Osteocyte (in vitro differentiated cells): ENCODE measurements around the gene UGDH. TPM values are rescaled to one million over a fixed set of nuclear protein-coding genes. Genes with fewer than 3 reads are reported as not detected.
A peak's percentile ranks its signal among the peaks of the same experiment; 100 is the strongest.

Experiments used
- DNase-seq: peaks from one replicate; pipeline ENCODE4 v3.0.0; 2021; ENCODE audit warnings: mixed read lengths; ENCODE audit not compliant: unreplicated experiment; ENCODE audit errors: extremely low spot score
- H3K27ac Mint-ChIP-seq: one replicate; pipeline ENCODE4 v1.8.0; 2021; ENCODE audit warnings: mild to moderate bottlenecking, mixed read lengths; ENCODE audit not compliant: unreplicated experiment
- H3K27me3 Mint-ChIP-seq: one replicate; pipeline ENCODE4 v1.8.0; 2021; ENCODE audit warnings: mixed read lengths; ENCODE audit not compliant: unreplicated experiment
- H3K36me3 Mint-ChIP-seq: one replicate; pipeline ENCODE4 v1.8.0; 2021; ENCODE audit warnings: mixed read lengths; ENCODE audit not compliant: unreplicated experiment
- H3K4me1 Mint-ChIP-seq: one replicate; pipeline ENCODE4 v1.8.0; 2021; ENCODE audit warnings: mixed read lengths; ENCODE audit not compliant: unreplicated experiment
- H3K4me3 Mint-ChIP-seq: one replicate; pipeline ENCODE4 v1.8.0; 2021; ENCODE audit warnings: mild to moderate bottlenecking, moderate library complexity, mixed read lengths; ENCODE audit not compliant: unreplicated experiment
- H3K9me3 Mint-ChIP-seq: one replicate; pipeline ENCODE4 v1.8.0; 2021; ENCODE audit warnings: mixed read lengths; ENCODE audit not compliant: unreplicated experiment
- long read RNA-seq: library from polyadenylated mRNA; unstranded; transcript quantifications from one replicate; pipeline ENCODE4 v2.0.0, GENCODE V29; 2021
- total RNA-seq: library from RNA; stranded (reverse); gene quantifications from 2 replicates; pipeline ENCODE4 v1.2.1, GENCODE V29; 2021
- TF ChIP-seq, protein P1 (sequence below): fragments of 200-600 bp; sonication (generic); IDR thresholded peaks from 2 replicates; pipeline ENCODE4 v1.5.0; 2021; ENCODE audit warnings: antibody characterized with exemption, mild to moderate bottlenecking, moderate library complexity

Gene UGDH
- total RNA-seq = 192 and 200 TPM in 2 replicates
- long read RNA-seq, transcript UGDH-202 (11 exons, 2,826 nt) = minor isoform, 10 of 1,327 reads
- long read RNA-seq, transcript UGDH-206 (11 exons, 1,712 nt) = minor isoform, 11 of 1,327 reads
- long read RNA-seq, transcript UGDH-201 (12 exons, 3,216 nt) = major isoform, 1,158 of 1,327 reads
- long read RNA-seq, partial matches to known transcripts = 57 of 1,327 reads
- long read RNA-seq, other reads (novel, unspliced or antisense) = 91 of 1,327 reads

DNA sequence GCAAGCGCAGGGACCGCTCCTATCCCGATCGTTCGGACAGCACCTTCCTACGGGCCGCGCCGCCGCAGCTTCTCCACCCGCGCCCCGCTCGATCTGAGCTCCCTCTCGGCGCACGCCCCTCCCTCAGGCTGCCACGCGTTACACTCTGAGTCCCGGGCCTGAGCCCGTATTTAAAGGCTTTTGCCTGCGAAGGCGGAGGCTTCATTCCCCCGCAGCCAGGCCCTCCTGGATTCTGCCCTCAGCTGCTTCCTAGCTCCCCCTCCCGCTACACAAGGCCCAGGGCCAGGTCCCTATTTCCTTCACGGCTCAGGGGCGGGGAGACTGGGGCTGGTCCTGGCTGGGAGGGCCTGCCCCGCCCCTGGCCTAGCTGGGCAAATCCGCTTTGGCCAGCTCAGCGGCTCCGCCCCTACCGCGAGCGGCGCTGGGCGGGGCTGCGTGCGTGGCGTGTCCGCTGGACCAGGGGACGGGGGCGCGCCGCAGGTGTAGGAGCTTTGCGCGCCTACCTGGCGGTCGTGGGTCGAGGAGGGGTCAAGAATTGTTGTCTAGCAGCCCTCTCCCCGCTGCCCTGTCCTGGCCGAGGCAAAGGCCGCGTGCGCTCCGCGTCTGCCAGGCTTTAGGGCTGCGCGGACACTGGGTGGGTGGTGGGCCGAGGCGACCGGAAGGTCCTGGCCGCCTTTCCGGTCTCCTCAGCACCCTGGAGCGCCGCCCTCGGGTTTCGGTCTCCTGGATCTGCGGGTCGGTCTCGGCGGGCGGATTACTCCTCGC lies at the start of gene UGDH:
Gene UGDH (minus strand): TSS at position 144 of the 765 bp plus-strand sequence. CDS start 5,927 bp downstream, outside the sequence.
- TF ChIP-seq, protein P1, sequence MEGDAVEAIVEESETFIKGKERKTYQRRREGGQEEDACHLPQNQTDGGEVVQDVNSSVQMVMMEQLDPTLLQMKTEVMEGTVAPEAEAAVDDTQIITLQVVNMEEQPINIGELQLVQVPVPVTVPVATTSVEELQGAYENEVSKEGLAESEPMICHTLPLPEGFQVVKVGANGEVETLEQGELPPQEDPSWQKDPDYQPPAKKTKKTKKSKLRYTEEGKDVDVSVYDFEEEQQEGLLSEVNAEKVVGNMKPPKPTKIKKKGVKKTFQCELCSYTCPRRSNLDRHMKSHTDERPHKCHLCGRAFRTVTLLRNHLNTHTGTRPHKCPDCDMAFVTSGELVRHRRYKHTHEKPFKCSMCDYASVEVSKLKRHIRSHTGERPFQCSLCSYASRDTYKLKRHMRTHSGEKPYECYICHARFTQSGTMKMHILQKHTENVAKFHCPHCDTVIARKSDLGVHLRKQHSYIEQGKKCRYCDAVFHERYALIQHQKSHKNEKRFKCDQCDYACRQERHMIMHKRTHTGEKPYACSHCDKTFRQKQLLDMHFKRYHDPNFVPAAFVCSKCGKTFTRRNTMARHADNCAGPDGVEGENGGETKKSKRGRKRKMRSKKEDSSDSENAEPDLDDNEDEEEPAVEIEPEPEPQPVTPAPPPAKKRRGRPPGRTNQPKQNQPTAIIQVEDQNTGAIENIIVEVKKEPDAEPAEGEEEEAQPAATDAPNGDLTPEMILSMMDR = peak; percentile 10
- H3K36me3 Mint-ChIP-seq = peaks cover 23% of the 10 kb centered on the region
- H3K4me3 Mint-ChIP-seq = peak within 1 kb of the TSS; percentile 98
- peaks cover 46% of the 10 kb centered on the region for H3K4me1 Mint-ChIP-seq
- peaks cover 14% of the 10 kb centered on the region for H3K9me3 Mint-ChIP-seq
- H3K27ac Mint-ChIP-seq = peak within 1 kb of the TSS; percentile 98
- no peaks in the 10 kb centered on the region for H3K27me3 Mint-ChIP-seq
- peak; percentile 99 for DNase-seq

DNA sequence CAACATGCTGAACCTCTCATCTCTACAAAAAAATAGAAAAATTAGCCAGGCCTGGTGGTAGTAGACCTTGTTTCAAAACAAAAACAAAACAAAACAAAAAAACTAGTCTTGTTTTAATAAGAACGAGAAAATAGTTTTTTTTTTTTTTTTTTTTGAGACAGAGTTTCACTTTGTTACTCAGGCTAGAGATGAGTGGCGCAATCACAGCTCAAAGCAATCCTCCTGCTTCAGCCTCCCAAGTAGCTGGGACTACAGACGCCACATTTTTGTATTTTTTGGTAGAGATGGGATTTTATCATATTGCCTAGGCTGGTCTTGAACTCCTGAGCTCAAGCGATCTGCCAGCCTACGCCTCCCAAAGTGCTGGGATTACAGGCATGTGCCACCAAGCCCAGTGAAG lies 47.7 kb upstream of the UGDH start:
- peaks cover 9% of the 10 kb centered on the region for H3K36me3 Mint-ChIP-seq
- H3K27me3 Mint-ChIP-seq = no peaks in the 10 kb centered on the region
- H3K4me1 Mint-ChIP-seq = peaks cover 10% of the 10 kb centered on the region
- TF ChIP-seq, protein P1 = no peak
- no peak overlapping the region for H3K4me3 Mint-ChIP-seq
- no peak overlapping the region for H3K27ac Mint-ChIP-seq
- no peak for DNase-seq
- H3K9me3 Mint-ChIP-seq = no peaks in the 10 kb centered on the region

DNA sequence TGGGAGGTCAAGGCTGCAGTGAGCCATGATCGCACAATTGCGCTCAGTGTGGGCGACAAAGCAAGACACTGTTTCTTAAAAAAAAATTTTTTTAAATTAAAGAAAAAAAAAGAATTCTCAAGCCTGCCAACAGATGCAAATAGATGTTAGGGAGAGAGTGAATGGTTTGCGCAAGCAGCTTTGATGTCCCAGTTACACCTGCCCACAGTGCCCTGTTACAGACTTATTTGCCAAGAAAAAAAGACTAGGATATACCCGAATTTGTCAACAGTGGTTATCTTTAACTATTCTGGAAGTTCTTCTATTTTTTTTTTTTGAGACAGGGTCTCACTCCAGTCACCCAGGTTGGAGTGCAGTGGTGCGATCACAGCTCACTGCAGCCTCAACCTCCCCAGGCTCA lies 44.3 kb upstream of the UGDH start:
- peak; percentile 38 for DNase-seq
- Mint-ChIP-seq H3K4me3 (no peak overlapping the region), H3K36me3 (peaks cover 7% of the 10 kb centered on the region), H3K4me1 (peaks cover 15% of the 10 kb centered on the region), H3K9me3 (no peaks in the 10 kb centered on the region), H3K27ac (no peak overlapping the region), H3K27me3 (no peaks in the 10 kb centered on the region)
- TF ChIP-seq, protein P1 = no peak

DNA sequence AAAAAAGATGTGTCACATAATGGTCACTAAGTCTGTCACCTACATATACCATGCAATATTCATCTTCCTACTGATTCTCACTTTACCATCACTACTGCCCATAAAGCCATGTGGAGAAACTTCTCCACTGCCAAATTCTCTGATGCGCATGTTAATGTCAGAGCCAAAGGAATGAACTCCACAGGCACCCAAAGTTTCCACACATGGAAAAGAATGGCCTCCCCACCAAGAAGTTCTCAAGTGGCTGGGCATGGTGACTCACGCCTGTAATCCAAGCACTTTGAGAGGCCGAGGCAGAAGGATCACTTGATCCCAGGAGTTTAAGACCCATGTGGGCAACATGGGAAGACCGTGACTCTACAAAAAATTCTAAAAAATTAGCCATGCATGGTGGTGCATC lies 43.8 kb upstream of the UGDH start:
- Mint-ChIP-seq H3K4me3 (no peak overlapping the region), H3K36me3 (peaks cover 10% of the 10 kb centered on the region), H3K27me3 (no peaks in the 10 kb centered on the region), H3K4me1 (peaks cover 14% of the 10 kb centered on the region), H3K27ac (no peak overlapping the region), H3K9me3 (no peaks in the 10 kb centered on the region)
- DNase-seq = peak; percentile 17
- TF ChIP-seq, protein P1 = no peak

DNA sequence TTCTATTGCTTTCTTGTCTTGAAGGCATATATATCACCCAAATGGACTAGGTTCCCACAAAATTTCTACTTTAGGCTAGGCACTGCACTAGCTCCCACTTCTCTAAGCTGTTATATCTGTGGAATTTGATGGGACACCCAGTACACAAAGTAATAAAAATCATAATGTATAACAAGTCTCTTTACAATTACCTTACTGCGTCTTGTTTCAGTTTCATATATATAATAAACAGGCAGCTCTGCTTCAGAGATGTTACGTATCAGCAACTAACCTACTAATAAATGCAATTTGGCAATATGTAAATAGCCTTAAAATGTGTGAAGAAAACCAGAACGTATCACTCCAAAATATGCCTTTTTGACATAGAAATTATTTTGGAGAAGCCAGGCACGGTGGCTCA lies 42.0 kb upstream of the UGDH start:
- Mint-ChIP-seq H3K36me3 (peaks cover 24% of the 10 kb centered on the region), H3K4me1 (peaks cover 13% of the 10 kb centered on the region), H3K9me3 (no peaks in the 10 kb centered on the region), H3K27ac (no peak overlapping the region), H3K27me3 (no peaks in the 10 kb centered on the region), H3K4me3 (no peak overlapping the region)
- no peak for DNase-seq
- TF ChIP-seq, protein P1 = no peak
